OCI-LY7 (cell line): ENCODE results near the gene UVRAG.

Source experiments
- EZH2phosphoT487 ChIP-seq: fragments of 200-600 bp; sonication (generic); IDR thresholded peaks from 2 replicates; pipeline ENCODE4 v1.6.1; 2018; ENCODE audit warnings: low read depth, borderline replicate concordance, mild to moderate bottlenecking, mixed run types, antibody characterized with exemption, low read length, moderate library complexity, mixed read lengths
- TF ChIP-seq, protein P1 (sequence below): fragments of 200-600 bp; sonication (generic); conservative IDR thresholded peaks from 2 replicates; pipeline ENCODE4 v1.5.1; 2014; ENCODE audit warnings: mild to moderate bottlenecking, antibody characterized with exemption, low read length, moderate library complexity, mixed read lengths

DNA sequence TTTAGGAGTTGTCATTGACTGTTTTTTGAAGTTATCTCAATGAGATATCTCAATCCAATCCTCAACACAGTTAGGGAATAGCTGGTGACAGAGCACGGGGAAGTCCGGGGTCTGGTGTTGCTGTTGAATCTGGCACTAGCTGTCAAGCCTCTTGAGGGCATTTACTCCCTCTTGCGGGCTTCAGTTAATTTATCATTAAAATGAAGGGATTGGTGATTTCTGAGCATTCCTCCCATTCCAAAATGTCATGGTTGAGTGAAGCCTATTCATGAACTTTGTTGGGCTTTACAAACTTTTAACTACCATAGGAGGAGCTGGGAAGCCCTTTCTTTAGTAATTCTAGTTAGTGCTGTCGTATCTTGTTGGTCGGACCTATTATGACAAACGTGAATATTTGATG, 40.2 kb downstream of the UVRAG start:
- TF ChIP-seq, protein P1, sequence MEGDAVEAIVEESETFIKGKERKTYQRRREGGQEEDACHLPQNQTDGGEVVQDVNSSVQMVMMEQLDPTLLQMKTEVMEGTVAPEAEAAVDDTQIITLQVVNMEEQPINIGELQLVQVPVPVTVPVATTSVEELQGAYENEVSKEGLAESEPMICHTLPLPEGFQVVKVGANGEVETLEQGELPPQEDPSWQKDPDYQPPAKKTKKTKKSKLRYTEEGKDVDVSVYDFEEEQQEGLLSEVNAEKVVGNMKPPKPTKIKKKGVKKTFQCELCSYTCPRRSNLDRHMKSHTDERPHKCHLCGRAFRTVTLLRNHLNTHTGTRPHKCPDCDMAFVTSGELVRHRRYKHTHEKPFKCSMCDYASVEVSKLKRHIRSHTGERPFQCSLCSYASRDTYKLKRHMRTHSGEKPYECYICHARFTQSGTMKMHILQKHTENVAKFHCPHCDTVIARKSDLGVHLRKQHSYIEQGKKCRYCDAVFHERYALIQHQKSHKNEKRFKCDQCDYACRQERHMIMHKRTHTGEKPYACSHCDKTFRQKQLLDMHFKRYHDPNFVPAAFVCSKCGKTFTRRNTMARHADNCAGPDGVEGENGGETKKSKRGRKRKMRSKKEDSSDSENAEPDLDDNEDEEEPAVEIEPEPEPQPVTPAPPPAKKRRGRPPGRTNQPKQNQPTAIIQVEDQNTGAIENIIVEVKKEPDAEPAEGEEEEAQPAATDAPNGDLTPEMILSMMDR, result no peak
- no peak for TF ChIP-seq EZH2phosphoT487
